ENCODE measurements around the gene MOB1B. TPM values are rescaled to one million over a fixed set of nuclear protein-coding genes. Genes with fewer than 3 reads are reported as not detected.
"Not testable (repeated sequence)": the region's sequence is repeated elsewhere in the genome, so short reads cannot be mapped to it uniquely, and the experiment has no call there.

The MOB1B gene
- total and polyA plus RNA-seq, 4 experiments from 2014 or later: 0.58 to 10.8 (median 5.9) TPM

GRCh38 chr4:70994387-70995099 lies 92.4 kb downstream of the MOB1B start:
- Mint-ChIP-seq H3K27me3 (no peaks in the 10 kb centered on the region), H3K9me3 (no peaks in the 10 kb centered on the region), H3K4me3 (peak overlapping the region; percentile 88 to 99 (median 96)), H3K4me1 (peaks cover 42 to 67% (median 51%) of the 10 kb centered on the region in 4 donors), H3K27ac (peak overlapping the region; percentile 79 to 98 (median 93)), H3K36me3 (peaks cover 17 to 24% of the 10 kb centered on the region in 2 donors)
- DNase-seq: no peak
- no peaks in the 10 kb centered on the region for H3K9me3 ChIP-seq (ENCODE audit: control insufficient read depth in 1 of 2, low read length in 2 of 2)
- CTCF ChIA-PET (ENCODE audit: partially characterized antibody): interaction anchor here (0.6 to 8.0 kb wide), 10 partner anchors 10 to 343 kb away, joined by 3 to 127 read pairs (median 5); no protein-coding TSS in a partner anchor
- no peaks in the 10 kb centered on the region for H3K27me3 ChIP-seq (ENCODE audit: insufficient read depth, low read length)
- POLR2A ChIA-PET (ENCODE audit: partially characterized antibody): interaction anchor here (0.6 to 4.1 kb wide), 11 partner anchors 10 to 306 kb away, joined by 3 to 44 read pairs (median 5); partner anchors contain the start of genes GRSF1, MOB1B and UTP3
- peak overlapping the region; percentile 80 for H3K27ac ChIP-seq (ENCODE audit: low read depth, low read length)
- peaks cover 8% of the 10 kb centered on the region for H3K36me3 ChIP-seq (ENCODE audit: insufficient read depth, low read length)
- H3K4me3 ChIP-seq (ENCODE audit: low read length in 2 of 2): peak overlapping the region; percentile 81 to 99
- H3K4me1 ChIP-seq (ENCODE audit: insufficient read depth, low read length): peaks cover 59% of the 10 kb centered on the region
- intact Hi-C loops (cut with micrococcal nuclease): loop anchor here (5.0 kb wide), 1 partner anchor 307 kb away; the partner anchor contains the start of gene UTP3

DNA sequence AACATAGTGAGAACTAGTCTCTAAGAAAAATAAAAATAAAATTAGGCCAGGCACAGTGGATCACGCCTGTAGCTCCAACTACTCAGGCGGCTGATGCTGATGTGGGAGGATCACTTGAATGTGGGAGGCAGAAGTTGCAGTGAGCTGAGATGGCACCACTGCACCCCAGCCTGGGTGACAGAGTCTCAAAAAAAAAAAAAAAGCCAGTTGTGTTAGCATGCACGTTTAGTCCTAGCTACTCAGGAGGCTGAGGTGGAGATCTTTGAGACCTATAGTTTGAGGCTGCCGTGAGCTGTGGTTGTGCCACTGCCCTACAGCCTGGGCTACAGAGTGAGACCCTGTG lies 93.8 kb downstream of the MOB1B start:
- Mint-ChIP-seq H3K9me3 (no peaks in the 10 kb centered on the region), H3K4me3 (peak overlapping the region; percentile 88 to 99 (median 96)), H3K36me3 (peaks cover 31 to 39% of the 10 kb centered on the region in 2 donors), H3K27me3 (no peaks in the 10 kb centered on the region), H3K27ac (peak overlapping the region; percentile 42 to 94 (median 92)), H3K4me1 (peaks cover 55 to 81% (median 64%) of the 10 kb centered on the region in 4 donors)
- CTCF ChIA-PET (ENCODE audit: partially characterized antibody): interaction anchor here (0.8 to 8.0 kb wide), 7 partner anchors 8 to 309 kb away, joined by 3 to 127 read pairs (median 7); partner anchors contain the start of gene MOB1B
- H3K27me3 ChIP-seq (ENCODE audit: insufficient read depth, low read length): no peaks in the 10 kb centered on the region
- DNase-seq: no peak
- H3K4me1 ChIP-seq (ENCODE audit: insufficient read depth, low read length): peaks cover 64% of the 10 kb centered on the region
- no peaks in the 10 kb centered on the region for H3K9me3 ChIP-seq (ENCODE audit: control insufficient read depth in 1 of 2, low read length in 2 of 2)
- POLR2A ChIA-PET (ENCODE audit: partially characterized antibody): interaction anchor here (1.6 to 4.1 kb wide), 3 partner anchors 94 to 261 kb away, joined by 5 to 44 read pairs (median 22); partner anchors contain the start of genes GRSF1 and MOB1B
- peak overlapping the region in 1 of 2 donors; percentile 81 for H3K4me3 ChIP-seq (ENCODE audit: low read length in 2 of 2)
- peaks cover 8% of the 10 kb centered on the region for H3K36me3 ChIP-seq (ENCODE audit: insufficient read depth, low read length)
- peak overlapping the region; percentile 80 for H3K27ac ChIP-seq (ENCODE audit: low read depth, low read length)
- intact Hi-C loops (cut with micrococcal nuclease): no loop called here

GRCh38 chr4:70997036-70997435 lies 94.9 kb downstream of the MOB1B start:
- H3K4me1 ChIP-seq (ENCODE audit: insufficient read depth, low read length): peaks cover 73% of the 10 kb centered on the region
- peaks cover 8% of the 10 kb centered on the region for H3K36me3 ChIP-seq (ENCODE audit: insufficient read depth, low read length)
- Mint-ChIP-seq H3K27ac (peak overlapping the region; percentile 26 to 94 (median 87)), H3K4me3 (peak overlapping the region; percentile 11 to 99 (median 96)), H3K4me1 (peaks cover 65 to 91% (median 74%) of the 10 kb centered on the region in 4 donors), H3K27me3 (no peaks in the 10 kb centered on the region), H3K36me3 (peaks cover 42 to 49% of the 10 kb centered on the region in 2 donors), H3K9me3 (no peaks in the 10 kb centered on the region)
- intact Hi-C loops (cut with micrococcal nuclease): no loop called here
- ChIA-PET CTCF (ENCODE audit: partially characterized antibody) (interaction anchor here (0.6 to 8.0 kb wide), 6 partner anchors 11 to 293 kb away, joined by 3 to 127 read pairs (median 5); partner anchors contain the start of gene MOB1B), POLR2A (ENCODE audit: partially characterized antibody) (interaction anchor here (1.0 to 1.6 kb wide), 2 partner anchors 14 to 291 kb away, joined by 3 to 6 read pairs; no protein-coding TSS in a partner anchor)
- peak overlapping the region in 1 of 2 donors; percentile 12 for H3K4me3 ChIP-seq (ENCODE audit: low read length in 2 of 2)
- H3K27me3 ChIP-seq (ENCODE audit: insufficient read depth, low read length): no peaks in the 10 kb centered on the region
- peak overlapping the region; percentile 80 for H3K27ac ChIP-seq (ENCODE audit: low read depth, low read length)
- no peaks in the 10 kb centered on the region for H3K9me3 ChIP-seq (ENCODE audit: control insufficient read depth in 1 of 2, low read length in 2 of 2)
- no peak for DNase-seq

GRCh38 chr4:70997546-70997945 lies 95.4 kb downstream of the MOB1B start:
- Histone ChIP-seq H3K4me3 (ENCODE audit: low read length in 2 of 2) (peak overlapping the region in 1 of 2 donors; percentile 12), H3K9me3 (ENCODE audit: control insufficient read depth in 1 of 2, low read length in 2 of 2) (no peaks in the 10 kb centered on the region), H3K4me1 (ENCODE audit: insufficient read depth, low read length) (peaks cover 73% of the 10 kb centered on the region), H3K27me3 (ENCODE audit: insufficient read depth, low read length) (no peaks in the 10 kb centered on the region), H3K36me3 (ENCODE audit: insufficient read depth, low read length) (peaks cover 8% of the 10 kb centered on the region), H3K27ac (ENCODE audit: low read depth, low read length) (peak overlapping the region; percentile 80)
- intact Hi-C loops (cut with micrococcal nuclease): no loop called here
- Mint-ChIP-seq H3K9me3 (no peaks in the 10 kb centered on the region), H3K27ac (peak overlapping the region; percentile 38 to 92 (median 49)), H3K4me3 (peak overlapping the region; percentile 11 to 99 (median 96)), H3K4me1 (peaks cover 68 to 94% (median 77%) of the 10 kb centered on the region in 4 donors), H3K27me3 (no peaks in the 10 kb centered on the region), H3K36me3 (peaks cover 45 to 54% of the 10 kb centered on the region in 2 donors)
- CTCF ChIA-PET (ENCODE audit: partially characterized antibody): interaction anchor here (8.0 kb wide), 1 partner anchor 12 kb away, joined by 127 read pairs; no protein-coding TSS in a partner anchor
- DNase-seq: no peak
- POLR2A ChIA-PET (ENCODE audit: partially characterized antibody): interaction anchor here (1.6 kb wide), 1 partner anchor 13 kb away, joined by 6 read pairs; no protein-coding TSS in a partner anchor

DNA sequence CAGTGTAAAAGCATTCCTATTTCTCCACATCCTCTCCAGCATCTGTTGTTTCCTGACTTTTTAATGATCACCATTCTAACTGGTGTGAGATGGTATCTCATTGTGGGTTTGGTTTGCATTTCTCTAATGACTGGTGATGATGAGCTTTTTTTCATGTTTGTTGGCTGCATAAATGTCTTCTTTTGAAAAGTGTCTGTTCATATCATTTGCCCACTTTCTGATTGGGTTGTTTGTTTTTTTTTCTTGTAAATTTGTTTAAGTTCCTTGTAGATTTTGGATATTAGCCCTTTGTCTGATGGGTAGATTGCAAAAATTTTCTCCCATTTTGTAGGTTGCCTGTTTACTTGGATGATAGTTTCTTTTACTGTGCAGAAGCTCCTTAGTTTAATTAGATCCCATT lies 97.5 kb downstream of the MOB1B start:
- intact Hi-C loops (cut with micrococcal nuclease); H3K27ac ChIP-seq (ENCODE audit: low read depth, low read length); H3K27me3 ChIP-seq (ENCODE audit: insufficient read depth, low read length); H3K4me3 ChIP-seq (ENCODE audit: low read length in 2 of 2); H3K9me3 Mint-ChIP-seq; H3K27me3 Mint-ChIP-seq; DNase-seq; H3K36me3 ChIP-seq (ENCODE audit: insufficient read depth, low read length); H3K9me3 ChIP-seq (ENCODE audit: control insufficient read depth in 1 of 2, low read length in 2 of 2): not testable (repeated sequence)
- H3K4me1 ChIP-seq (ENCODE audit: insufficient read depth, low read length): peaks cover 87% of the 10 kb centered on the region
- Mint-ChIP-seq H3K36me3 (peaks cover 45 to 60% of the 10 kb centered on the region in 2 donors), H3K4me1 (peaks cover 83 to 100% (median 91%) of the 10 kb centered on the region in 4 donors), H3K4me3 (peak overlapping the region in 5 of 8 donors; percentile 11 to 58 (median 39)), H3K27ac (peak overlapping the region in 5 of 7 donors; percentile 23 to 67 (median 41))
- ChIA-PET POLR2A (ENCODE audit: partially characterized antibody) (interaction anchor here (1.2 kb wide), 1 partner anchor 10 kb away, joined by 3 read pairs; no protein-coding TSS in a partner anchor), CTCF (ENCODE audit: partially characterized antibody) (interaction anchor here (8.0 kb wide), 1 partner anchor 10 kb away, joined by 127 read pairs; no protein-coding TSS in a partner anchor)

GRCh38 chr4:71001363-71001762 lies 99.2 kb downstream of the MOB1B start:
- Mint-ChIP-seq H3K4me3 (peak overlapping the region in 5 of 8 donors; percentile 1 to 55 (median 41)), H3K4me1 (peaks cover 75 to 97% (median 88%) of the 10 kb centered on the region in 4 donors), H3K27ac (peak overlapping the region in 5 of 7 donors; percentile 3 to 86 (median 65)), H3K36me3 (peaks cover 45 to 69% of the 10 kb centered on the region in 2 donors)
- CTCF ChIA-PET (ENCODE audit: partially characterized antibody): interaction anchor here (1.5 kb wide), 1 partner anchor 8 kb away, joined by 8 read pairs; no protein-coding TSS in a partner anchor
- H3K4me3 ChIP-seq (ENCODE audit: low read length in 2 of 2); POLR2A ChIA-PET (ENCODE audit: partially characterized antibody); H3K36me3 ChIP-seq (ENCODE audit: insufficient read depth, low read length); H3K27me3 Mint-ChIP-seq; H3K27ac ChIP-seq (ENCODE audit: low read depth, low read length); H3K9me3 ChIP-seq (ENCODE audit: control insufficient read depth in 1 of 2, low read length in 2 of 2); H3K9me3 Mint-ChIP-seq; intact Hi-C loops (cut with micrococcal nuclease); H3K27me3 ChIP-seq (ENCODE audit: insufficient read depth, low read length); DNase-seq: not testable (repeated sequence)
- H3K4me1 ChIP-seq (ENCODE audit: insufficient read depth, low read length): peaks cover 82% of the 10 kb centered on the region

All from CD4-positive, alpha-beta memory T cell (primary cell).